SK-MEL-5 (cell line): ENCODE data around the gene CHCHD4. TPM values are rescaled to one million over a fixed set of nuclear protein-coding genes. Genes with fewer than 3 reads are reported as not detected.
"Not testable (repeated sequence)": the region's sequence is repeated elsewhere in the genome, so short reads cannot be mapped to it uniquely, and the experiment has no call there.

ENCODE experiments used
- DNase-seq: peaks from one replicate; pipeline ENCODE4 v3.0.0-alpha.2; 2016; ENCODE audit warnings: low read depth, low spot score
- in situ Hi-C: cut with HindIII; loops from 2 replicates; pipeline ENCODE4 v1.10.0; 2016; ENCODE audit warnings: low sequenced_read_pairs, high pct_unique_total_duplicates, low pct_unique_long_range_greater_than_20kb
- total RNA-seq: library from RNA; depleted of rRNA; stranded (reverse); fragments of >200 nt; shearing (Covaris generic); gene quantifications from 2 replicates; pipeline ENCODE4 v1.2.3, GENCODE V29; 2014

The CHCHD4 gene
- total RNA-seq, 1 experiment from 2014 or later, result 41.0 TPM

DNA sequence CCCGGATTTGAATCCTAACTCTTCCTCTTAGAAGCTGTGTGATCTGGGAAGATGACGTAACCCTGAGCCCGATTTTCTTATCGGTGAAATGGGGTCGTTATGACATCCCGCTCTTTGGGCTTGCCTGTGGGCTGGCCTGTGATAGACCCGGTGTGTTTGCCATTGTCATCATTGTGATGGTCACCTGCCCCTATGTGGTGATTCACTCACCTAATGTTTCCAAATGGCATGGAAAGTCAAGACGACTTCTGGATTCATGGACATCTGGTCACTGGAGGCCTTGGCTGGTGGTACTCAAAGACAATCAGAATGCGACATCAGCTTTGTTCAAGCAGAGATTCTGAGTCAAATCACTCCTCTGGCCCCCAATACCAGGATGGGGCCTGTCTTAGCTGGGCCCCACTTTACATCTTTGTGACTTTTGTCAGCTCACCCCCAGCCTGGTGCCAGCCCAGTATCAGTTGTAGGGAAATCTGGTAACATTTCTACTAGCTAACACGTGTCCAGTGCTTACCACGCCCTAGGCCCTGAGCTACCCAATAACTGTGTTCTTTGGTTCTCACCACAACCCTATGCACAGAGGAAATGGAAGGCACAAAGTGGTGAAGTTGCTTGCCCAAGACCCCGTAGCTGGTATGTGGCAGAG, 3.0 kb upstream of the CHCHD4 start:
- in situ Hi-C loops, result no loop called here
- DNase-seq, result no peak

DNA sequence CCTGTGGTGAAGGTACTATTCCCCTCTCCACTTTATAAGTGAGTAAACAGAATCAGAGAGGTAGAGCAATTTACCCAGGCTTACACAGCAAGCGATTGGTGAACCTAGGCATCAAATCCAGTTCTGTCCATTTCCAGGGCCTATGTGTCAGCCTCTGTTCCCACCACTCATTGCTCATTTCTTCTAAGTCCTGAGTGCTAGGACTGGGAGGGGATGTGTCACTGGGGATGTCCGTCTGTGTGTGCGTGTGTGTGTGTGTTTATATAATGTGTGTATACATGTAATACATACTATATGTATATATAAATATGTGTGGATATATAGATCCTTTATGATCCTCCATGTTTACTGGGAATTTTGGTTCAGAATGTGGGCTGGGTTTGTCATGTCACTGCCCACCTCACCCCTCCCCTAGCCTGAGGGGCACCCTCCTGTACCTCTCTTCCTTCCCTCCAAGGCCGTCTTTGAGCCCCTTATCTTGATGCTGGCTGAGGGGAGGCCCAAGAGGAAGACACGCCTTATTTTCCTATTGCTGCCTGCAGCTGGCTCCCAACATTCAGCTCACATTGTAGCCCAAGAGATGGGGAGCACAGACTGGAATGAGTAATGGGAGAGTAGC, 2.3 kb upstream of the CHCHD4 start:
- DNase-seq, result no peak
- in situ Hi-C loops, result no loop called here

DNA sequence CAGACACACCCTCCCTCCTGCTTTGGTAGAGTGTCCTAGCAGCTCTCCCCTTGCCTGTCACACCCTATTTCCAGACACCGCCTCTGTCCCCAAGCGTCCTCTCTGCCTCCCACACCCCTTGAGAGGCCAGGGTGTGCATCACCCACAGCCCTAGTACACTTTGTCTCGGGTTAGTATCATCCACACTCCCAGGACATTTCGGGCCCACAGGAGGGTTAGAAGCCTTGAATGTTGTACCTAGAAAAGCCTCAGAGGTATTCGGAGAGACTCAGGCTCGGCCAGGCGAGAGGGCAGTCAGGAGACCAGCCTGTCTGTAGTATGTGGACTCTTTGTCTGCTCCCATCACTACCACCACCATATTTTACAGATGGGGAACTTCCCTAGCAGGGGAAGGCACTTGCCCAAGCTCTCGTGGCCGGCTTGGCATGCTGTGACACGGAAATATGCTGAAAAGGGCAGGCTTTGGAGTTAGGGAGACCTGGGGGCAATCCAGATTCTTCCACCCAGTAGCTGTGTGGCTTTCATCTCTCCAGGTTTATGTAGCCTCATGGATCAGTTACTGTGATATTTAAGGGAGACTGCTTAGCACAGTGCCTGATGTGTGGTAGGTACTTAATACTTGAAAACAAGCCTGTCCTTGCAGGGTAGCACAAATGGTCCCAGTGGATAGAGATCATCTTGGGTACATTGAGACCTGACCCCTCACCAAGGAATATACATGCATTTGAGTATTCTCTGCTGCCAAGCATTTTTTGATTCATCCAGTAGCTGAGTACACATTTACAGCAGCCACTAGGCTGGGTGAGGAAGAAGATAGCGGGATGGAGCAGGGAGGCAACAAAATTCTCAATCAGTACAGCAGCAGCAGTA, 1.6 kb upstream of the CHCHD4 start:
- in situ Hi-C loops, result no loop called here
- no peak for DNase-seq

DNA sequence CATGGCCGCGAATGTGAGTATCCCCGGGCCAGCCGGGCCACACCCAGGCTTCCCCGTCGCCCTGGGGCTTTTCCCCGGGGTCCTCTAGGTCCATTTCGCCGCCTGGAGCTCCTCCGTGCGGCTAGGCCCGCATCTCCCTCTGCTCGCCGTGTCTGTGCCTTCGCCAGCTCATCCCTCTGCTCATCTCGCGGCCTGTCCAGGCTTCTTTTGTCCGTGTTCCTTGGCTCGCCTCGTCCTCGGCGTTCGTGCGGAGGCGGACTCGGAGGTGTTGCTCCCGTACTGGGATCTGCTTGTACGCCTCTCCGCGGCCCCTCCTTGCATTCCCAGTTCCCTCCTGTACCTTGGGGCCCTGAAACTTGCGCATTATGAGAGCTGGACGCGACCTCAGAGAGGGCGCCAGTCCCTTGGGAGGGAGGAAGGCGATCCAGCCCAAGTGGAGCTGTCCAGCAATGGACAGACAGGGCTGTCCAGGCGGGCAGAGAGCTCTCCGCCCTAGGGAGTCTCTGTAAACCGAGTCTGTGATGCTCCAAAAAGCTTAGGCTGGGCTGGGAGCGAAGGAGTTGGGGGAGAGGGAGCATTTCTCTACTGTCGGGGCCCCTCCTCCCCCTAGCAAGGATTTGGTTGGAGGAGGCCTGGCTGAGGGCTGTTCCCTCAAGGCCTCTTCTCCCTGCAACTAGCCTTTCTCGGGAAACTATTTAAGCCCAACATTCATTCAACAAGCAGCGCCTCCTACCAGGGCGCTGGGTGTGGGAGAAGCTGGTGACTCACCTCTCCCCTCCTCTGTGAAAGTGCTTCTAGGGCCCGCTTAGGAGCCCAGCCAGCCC, 735 bp upstream of the CHCHD4 start:
- DNase-seq, result peak; percentile 48
- in situ Hi-C loops, result no loop called here

DNA sequence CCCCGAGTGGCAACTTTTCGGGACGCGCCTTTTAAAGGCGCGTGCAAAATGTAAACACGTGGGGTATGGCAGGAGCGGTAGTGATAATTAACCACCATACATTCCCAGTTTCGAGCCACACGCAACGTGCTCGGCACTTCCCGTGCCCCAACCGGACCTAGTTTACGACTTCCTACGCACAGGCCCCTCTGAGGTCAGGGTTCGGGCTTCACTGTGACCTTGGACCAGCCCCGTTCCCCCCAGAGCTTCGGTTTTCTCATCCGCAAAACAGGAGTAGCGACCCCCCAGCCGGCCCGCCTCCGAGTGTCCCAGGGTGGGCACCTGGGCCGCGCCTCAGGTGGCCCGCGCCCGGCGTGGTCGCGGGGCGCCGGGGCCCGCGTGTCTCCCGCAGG, 451 bp downstream of the CHCHD4 start:
- in situ Hi-C loops, result no loop called here
- DNase-seq, result peak; percentile 68

DNA sequence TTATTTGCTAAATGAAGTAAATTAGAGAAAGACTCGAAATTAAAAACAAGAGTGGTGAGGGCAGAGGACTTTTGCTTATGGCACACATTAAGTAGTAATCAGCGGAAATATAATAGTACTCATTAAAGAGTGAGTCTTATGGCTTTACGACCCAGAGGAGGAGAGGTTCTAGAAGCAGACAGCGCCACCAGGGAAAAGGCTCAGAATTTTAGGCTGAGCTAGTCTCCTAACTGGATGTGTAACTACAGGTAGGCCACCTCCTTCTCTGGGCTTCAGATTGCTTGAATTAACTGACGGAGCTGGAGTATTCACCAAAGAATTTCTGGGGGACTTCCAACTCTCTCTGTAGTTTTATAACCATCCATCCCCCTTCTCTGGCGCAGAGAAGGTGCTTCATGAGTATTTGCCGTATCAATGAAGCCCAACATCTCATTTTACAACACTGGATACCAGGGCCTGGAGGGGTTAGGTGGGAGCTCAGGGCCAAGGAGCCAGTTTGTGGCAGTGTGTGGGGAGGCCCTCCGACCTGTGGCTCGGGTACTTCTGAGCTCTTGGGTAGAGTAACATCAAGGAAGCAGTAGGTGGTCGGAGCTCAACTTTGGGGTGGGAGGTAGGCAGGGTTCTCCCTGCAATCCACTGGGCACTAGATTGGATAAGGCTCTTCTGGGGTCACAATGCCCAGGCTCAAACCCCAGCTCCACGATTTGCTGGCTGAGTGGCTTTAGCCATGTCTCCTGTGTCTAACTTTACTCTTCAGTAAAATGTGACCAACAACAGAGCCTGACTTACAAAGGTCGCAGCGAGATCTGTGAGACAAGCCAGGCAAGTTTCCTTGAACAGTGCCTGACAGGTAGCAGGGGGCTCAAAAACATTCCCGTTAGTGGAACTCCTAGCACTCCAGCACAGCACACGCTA, 1.1 kb downstream of the CHCHD4 start:
- in situ Hi-C loops, result no loop called here
- no peak for DNase-seq

DNA sequence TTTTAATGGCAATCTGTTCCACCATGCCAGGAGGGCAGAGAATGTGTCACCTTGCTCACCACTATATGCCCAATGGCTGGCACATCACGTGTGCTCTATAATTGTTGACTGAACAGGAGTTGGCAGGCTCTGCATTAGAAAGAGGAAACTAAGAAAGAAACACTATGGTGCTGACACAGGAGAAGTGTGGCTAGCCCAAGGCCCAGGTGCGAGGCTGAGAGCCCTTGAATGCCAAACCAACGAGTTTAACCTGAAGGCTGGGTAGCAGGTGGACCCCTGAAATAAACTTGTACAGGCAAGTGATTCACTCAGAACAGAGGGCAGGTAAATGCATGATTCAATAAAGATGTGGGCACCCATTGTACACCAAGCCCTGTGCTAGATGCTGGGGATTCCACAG, 2.4 kb downstream of the CHCHD4 start:
- DNase-seq, result no peak
- in situ Hi-C loops, result no loop called here

DNA sequence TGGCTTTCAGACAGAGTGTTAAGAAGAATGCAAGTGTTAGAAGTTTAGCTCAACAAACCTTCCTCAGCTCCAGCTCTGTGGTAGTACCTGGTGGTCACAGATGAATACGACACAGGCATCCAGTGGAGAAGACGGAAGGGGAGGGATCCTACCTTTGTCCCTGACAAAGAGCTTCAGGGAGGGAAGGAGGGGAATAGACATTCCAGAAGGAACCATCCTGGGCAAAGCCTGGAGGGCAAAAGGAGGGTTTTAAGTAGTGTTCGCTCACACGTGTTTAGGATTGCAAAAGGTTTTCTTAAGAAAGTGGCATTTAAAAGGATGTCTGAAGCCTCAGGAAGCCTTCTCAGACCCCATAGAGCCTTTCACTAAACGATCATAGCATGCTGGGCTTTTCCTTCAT, 2.8 kb downstream of the CHCHD4 start:
- in situ Hi-C loops, result no loop called here
- DNase-seq, result no peak

DNA sequence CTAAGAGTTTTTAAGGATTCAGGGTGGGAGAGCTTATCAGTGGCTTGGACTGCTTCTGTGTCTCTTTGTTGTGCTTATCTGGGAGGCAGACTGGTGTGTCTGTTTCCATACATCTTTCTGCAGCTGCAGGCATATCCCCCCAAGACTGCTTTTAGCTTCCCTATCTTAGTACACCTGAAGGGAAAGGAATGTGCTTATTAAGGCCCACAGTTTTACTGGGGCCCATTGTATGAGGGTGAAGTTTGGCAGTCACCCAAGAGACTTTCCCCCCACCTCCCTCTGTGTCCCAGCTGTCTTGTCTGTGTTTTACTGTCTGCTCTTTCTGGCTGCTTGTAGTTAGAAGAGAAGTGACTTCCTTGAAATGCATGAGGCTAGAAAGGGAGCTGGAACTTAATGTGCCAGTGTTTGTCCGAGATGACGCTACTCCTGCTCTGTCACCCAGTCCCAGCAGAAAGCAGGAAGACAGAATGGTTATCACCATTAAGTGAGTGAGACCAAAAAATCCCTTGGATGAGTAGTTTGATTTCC, 3.7 kb downstream of the CHCHD4 start:
- in situ Hi-C loops, DNase-seq: not testable (repeated sequence)

DNA sequence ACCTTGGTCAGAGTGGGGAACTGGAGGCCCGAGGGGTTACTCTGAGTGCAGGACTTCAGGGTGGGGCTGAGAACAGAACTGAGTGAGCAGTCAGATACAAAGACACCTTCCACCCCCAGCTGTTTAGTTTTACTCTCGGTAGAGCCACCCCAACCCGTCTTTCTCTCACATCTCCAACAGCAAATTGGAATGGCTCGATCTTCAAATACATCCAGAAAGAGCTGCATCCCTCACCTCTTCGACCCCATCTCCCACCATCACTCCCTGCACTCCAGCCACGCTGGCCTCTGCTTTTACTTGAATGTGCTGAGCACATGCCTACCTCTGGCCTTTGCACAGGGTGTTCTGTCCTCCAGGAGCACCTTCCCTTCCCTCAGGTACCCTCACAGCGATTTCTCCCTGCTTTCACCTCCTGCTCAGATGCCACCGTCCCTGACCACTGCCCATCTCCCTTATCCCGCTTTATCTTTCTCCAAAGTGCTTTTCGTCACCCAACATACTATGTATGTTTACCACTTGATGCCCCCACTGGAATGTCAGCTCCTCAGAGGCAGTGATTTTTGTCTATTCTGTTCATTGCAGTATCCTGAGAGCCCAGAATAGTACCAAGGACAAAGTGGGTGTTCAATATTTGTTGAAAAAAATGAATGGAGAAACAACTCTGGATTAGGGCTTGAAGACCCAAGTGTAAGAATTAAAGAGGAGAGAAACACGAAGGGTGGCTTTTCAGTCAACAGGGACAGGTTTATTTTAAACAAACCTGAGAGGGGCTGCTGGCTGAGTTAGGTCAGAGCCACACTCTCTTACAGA, 4.4 kb downstream of the CHCHD4 start:
- in situ Hi-C loops, result no loop called here
- DNase-seq, result no peak

DNA sequence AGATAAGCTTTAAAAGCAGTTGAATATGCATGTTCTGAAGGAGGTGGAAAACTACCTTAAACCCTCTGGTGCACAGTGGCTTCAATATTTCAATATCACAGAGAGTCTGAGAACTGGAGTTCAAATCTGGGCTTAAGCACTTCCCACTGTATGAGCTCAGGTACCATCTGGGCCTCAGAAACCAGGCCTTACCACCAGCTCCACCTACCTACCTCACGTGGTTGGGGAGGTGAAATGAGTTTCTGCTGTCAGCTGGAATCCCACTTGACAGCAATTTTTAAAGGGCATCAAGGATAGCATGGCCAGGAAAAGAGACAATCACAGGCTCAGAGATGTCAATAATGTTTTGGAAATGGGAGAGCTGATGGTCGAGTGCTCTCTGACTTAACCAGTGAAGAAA, 5.0 kb downstream of the CHCHD4 start:
- in situ Hi-C loops, result no loop called here
- no peak for DNase-seq

DNA sequence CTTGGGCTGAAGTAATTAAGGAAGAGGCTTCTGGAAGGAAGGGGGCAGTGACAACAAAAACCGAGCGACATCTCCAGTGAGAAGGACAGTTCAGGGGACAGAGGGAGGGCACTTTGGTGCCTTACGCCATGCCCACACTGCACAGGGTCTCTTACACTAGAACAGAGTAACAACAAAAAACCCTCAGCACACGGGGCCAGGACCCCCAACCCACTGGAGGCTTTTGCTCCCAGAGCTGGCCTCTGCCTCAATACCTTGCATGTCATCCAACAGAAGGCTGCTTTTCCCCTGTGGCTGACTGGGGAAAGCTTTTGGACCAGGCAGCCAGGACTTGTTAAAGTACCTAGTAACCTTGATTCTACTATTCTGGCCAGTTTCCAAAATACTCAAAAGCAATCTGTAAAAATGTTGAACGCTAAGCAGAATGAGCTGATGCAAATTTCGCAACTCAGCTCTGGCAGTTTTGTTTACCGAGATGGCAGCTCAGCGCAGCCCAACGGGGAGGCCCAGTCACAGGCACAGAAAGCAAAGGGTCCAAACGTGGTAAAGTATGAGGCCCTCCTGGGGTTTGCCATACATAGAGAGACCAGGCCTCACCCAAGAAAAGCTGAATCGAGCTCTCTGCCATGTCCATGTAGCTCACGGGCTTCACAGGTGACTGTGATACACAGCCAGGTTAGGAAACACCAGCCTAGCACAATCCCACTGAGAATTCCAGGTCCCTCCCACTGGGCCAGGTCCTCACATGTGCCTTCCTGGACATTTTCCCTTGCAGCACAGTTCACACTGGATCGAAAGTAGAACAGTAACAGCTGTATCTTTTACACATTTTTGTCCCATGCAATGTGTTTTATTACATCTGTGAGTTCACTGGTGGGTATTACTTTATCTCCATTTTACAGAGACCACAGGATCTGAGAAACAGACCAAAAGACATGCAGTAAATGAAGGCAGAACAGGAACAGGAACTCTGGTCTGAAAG, 6.0 kb downstream of the CHCHD4 start:
- in situ Hi-C loops, result no loop called here
- no peak for DNase-seq

DNA sequence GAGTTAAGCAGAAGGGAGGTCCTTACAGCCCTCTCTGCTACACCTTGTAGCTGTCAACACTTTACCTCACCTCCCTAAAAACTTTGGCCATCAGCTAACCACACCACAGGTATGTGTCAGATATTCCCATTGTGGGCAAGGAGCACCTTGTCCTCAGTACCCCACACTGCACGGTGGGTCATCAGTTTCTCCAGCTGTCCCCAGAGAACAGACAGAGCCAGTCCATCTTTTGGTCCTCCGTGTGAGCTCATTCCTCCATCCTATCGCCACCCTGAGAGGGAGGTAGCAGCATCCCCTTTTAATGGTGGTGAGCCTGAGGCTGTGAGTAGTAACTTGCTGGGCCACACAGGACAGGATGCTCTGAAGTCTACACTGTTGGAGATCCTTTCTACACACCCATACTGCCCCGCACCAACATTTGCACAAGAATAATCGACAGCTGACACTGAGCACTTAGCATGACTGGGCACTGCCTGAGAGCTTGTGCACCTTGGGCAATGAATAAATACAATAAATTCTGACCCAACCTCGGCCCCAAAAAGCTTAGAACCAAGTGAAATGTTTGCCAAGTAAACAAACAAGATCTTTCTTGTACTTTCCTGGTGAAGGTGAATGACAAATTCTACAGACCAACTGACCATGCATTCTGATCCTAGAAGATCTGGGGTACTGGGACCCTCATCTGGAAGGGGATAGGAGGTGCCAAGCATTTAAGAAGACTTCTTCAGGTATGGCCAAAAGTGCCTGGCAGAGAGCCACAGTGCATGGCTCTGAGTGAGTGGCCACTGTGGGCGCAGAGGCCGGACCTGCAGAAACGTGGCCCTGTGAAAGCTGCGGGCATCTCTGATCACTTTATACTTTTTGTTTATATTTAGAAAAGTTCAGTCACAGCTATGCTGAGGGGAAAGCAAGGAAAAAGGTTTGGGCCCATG, 6.9 kb downstream of the CHCHD4 start:
- in situ Hi-C loops, result no loop called here
- DNase-seq, result no peak

DNA sequence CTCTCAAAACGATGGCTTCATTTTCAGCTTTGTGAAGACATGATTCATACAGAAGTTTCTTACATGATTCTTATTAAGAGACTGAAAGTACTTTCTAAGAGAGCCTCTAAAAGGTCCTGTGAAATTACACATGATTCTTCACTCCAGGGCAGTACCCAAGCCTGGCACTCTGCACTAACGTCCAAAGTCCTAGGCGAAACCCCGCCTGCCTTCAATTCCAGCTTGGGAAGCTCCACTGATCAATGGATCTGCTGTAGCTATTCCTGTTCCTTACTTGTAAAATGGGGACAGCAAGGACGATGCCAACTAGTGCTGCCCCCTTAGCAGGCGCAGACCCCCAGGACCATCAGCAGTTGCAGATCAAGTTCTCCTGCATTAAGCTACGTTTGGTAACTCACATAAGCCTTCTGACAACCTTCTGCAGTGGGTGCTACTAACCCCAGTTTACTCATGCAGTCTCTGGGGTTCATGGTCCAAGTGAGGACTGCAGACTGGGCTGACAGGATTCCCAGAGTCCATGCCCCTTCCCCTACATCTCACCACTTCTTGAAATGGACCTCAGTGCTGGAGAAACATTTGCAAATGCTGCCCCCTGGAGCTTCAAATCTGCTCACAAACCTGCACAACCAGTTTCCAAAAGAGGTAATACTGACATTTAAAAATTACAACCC, 10.6 kb downstream of the CHCHD4 start:
- in situ Hi-C loops, result no loop called here

More for the DNA sequence above, 10.6 kb downstream of the CHCHD4 start:
- DNase-seq, result peak; percentile 35
